Epithelial cell of prostate (primary cell): ENCODE results near the gene U2SURP.
"Not testable (repeated sequence)": the region's sequence is repeated elsewhere in the genome, so short reads cannot be mapped to it uniquely, and the experiment has no call there.

ENCODE experiments used
- DNase-seq: peaks from one replicate; pipeline ENCODE4 v3.0.0-alpha.2; 2011; ENCODE audit warnings: low read depth, low spot score
- H3K27ac ChIP-seq: fragments of 450-650 bp; 2 replicates; pipeline ENCODE4 v1.5.1; 2017; ENCODE audit warnings: mild to moderate bottlenecking

Gene U2SURP

DNA sequence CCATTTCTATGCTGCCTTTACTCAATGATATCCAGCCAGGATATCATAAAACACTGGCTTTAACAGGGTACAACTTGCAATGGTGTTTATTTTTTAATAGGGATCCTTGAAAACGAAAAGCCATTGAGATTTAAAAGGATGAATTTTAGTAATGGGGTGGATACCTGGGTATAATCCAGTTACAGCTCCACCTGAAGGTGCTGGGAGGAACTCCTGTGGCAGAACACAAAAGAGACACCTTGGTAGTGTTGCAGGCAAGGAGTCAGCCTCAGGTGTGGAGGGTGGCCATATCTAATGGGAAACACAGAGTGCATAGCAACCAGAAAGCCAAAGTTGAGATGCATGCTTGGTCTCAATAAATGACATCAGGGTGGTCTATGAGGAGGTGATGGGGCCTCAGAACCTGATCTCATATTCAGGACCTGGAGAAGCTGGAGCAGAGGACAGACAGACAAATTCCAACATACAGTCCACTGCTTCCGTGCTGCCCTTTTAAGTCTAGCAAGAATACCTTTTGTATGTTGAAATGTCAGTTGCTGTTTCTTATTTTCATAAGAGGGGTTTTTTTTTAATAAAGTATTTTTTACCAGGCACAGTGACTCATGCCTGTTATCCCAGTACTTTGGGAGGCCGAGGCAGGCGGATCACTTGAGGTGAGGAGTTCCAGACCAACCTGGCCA lies 25.9 kb upstream of the U2SURP start:
- no peak overlapping the region for H3K27ac ChIP-seq
- no peak for DNase-seq

DNA sequence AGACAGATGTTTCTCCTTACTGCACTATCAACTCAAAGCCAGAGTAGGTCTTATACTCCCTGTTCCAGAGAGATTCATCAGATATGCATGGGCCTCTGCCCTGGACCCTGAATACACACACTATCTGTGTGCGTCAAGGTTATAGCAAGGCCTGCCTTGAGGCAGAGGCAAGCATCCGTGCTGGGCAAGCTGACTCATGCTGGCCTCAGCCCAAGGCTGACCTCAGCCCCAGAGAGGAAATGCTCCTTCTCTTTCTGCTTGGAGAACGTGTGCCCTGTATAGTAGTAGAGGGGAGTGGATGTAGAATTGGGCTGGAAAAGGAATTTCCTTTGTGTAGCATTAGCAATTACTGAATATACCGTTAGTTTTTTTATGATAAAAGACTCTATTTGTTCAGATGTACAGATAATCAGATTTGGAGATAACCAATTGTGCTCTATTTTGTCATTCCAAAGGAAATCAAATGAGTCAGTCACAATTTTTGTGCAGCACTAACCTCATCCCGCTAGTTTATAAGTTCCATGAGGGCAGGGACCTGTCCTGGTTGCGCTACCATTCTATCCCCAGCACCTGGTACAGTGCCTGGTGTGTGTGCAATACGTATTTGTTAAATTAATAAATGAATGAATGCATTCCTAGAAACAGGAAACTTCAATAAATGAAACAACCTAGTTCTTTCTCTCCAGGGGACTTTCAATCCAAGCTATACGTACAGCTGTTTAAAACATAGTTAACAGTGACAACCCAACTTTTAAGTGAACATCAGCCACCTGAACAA lies 24.6 kb upstream of the U2SURP start:
- H3K27ac ChIP-seq, result peak overlapping the region; percentile 31
- no peak for DNase-seq

DNA sequence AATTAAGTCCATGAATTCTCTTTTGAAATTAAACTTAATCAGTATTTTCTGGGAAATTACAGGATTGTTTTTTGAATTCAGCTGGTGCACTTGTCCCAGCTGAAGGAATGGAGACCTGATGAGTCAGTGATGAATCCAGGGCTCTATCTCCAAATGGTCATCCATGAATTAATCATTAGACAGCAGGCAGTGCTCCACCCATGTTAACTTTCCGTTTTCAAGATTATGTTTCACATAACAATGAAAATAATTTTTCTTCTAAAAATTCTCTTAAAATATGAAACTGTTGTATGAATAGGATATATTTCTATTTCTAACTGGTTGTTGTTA lies 24.0 kb upstream of the U2SURP start:
- H3K27ac ChIP-seq, result peak overlapping the region; percentile 31
- no peak for DNase-seq

DNA sequence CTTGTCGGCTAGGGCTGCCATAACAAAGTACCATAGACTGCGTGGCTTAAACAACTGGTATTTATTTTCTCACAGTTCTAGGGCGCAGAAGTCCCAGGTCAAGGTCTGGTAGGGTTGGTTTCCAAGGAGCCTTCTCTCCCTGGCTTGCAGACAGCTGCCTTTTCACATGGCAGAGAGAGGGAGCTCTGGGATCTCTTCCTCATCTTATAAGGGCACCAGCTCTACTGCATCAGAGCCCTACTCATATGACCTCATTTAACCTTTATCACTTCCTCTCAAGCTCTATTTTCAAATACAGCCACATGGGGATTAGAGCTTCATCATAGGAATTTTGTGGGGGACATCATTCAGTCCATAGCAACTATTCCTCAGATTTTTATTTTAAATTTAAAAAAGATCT lies 20.3 kb upstream of the U2SURP start:
- no peak overlapping the region for H3K27ac ChIP-seq
- DNase-seq, result no peak

DNA sequence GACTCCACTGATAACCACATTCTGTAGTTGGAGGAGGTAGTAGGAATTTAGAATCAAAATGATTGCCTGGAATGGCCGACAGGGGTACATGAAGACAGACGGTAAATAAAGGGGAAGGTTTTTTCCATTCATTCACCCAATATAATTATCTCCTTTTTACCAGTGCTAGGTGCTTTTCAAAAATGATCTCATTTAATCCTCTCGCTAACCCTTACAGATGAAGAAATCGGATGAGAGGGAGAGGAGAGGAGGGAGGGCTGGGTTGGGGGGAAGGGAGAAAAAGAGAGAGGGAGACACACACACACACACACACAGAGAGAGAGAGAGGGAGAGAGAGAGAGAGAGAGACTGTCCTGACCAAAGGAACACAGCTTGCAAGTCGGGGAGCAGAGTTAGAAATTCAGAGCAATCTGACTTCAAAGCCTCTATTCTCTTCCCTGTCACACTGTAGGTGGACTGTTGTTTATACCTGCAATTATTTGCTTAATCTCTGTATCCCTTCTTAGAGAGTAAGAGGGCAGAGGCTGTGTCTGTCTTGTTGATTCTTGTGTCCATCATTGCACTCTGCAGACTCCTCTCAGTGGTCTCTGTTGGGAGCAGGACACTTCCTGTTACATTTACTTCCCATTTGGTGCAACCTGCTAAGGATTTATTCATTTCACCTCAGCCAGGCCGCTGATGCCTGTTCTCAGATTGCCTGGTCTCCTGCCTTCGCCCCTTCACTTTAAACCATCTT lies 19.2 kb upstream of the U2SURP start:
- no peak for DNase-seq
- no peak overlapping the region for H3K27ac ChIP-seq

DNA sequence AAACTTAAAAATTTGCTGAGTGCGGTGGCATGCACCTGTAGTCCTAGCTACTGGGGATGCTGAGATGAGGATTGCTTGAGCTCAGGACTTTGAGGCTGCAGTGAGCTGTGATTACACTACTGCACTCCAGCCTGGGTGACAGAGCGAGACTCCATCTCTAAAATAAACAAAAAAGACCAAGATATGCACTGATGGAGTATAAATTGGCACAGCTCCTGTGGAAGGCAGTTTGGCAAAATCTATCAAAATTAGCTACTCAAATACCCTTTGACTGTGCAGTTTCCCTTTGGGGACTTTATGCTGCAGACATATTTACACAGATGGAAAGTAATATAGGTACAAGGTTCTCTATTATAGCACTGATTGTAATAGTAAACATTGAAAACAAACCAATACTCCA lies 18.1 kb upstream of the U2SURP start:
- no peak overlapping the region for H3K27ac ChIP-seq
- no peak for DNase-seq

DNA sequence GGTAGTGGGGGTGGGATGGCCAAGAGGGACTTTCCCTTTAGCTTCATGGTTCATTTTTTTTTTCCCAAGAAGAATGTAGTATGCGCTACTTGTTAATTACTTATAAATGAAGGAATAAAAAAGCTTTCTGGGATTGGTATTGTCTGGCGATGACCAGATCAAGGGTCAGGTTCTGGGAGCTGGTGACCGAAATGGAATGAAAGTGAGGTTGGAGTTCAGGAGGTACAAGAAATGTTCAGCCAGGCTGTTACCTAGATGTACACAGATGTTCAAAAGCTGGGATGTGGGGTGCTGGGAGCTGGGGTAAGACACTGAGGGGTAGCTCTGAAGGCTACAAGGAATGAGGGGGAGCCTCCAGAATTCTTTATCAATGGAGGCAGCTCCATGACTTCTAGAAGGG lies 17.1 kb upstream of the U2SURP start:
- no peak overlapping the region for H3K27ac ChIP-seq
- DNase-seq, result no peak

DNA sequence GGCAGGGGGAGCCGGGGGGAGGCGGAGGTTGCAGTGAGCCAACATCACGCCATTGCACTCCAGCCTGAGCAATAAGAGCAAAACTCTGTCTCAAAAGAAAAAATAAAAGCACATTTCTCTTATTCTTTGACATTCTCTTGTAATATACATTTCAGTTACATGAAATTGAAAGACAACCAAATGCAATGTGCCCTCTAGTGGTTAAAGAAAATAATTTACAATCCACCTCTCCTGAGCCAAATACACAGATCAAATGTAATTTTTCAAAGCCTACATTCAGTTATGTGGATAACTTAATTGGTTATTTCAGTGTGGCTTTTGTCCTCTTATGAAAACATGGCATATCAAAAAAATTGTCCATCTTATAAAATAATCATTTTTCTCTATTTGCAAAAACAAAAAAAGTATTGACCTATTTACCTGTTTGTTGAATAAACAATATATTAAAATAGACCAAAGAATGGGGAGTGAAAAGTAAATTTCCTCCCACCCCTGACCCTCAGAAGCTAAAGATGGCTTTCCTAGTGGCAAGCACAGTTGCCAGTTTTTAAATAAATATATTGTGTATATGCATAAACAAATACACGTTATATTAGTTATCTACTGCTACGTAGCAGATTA lies 14.2 kb upstream of the U2SURP start:
- no peak for DNase-seq
- no peak overlapping the region for H3K27ac ChIP-seq

DNA sequence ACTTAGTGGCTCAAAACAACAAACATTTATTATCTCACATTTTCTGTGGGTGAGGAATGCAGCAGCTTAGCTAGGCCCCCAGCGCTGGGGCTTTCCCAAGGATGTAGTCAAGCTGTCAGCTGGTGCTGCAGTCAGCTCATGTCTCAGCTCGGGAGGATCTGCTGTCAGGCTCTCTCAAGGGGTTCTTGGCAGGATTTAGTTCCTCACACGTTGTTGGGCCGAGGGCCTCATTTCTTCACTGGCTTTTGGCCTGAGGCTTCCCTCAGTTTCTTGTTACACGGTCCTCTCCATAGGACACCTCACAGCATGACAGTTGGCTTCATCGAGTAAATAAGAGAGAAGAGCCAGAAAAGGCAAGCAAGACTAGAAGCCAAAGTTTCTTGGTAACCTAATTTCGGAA lies 13.7 kb upstream of the U2SURP start:
- H3K27ac ChIP-seq, result no peak overlapping the region
- DNase-seq, result no peak

DNA sequence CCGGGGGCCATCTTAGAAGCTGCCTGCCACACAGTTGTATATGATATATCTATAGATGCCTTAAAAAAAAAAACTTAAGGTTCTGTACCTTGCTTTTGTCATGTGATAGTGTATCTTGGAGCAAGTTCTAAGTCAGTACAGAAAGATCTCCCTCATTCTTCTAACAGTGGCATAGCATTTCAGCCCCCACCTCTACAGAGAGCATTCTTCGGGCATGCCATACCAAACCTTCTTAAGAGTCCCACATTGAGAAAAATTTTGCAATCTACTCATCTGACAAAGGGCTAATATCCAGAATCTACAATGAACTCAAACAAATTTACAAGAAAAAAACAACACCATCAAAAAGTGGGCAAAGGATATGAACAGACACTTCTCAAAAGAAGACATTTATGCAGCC lies 13.1 kb upstream of the U2SURP start:
- not testable (repeated sequence) for DNase-seq, H3K27ac ChIP-seq

DNA sequence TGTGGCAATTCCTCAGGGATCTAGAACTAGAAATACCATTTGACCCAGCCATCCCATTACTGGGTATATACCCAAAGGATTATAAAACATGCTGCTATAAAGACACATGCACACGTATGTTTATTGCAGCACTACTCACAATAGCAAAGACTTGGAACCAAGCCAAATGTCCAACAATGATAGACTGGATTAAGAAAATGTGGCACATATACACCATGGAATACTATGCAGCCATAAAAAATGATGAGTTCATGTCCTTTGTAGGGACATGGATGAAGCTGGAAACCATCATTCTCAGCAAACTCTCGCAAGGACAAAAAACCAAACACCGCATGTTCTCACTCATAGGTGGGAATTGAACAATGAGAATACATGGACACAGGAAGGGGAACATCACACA lies 12.5 kb upstream of the U2SURP start:
- not testable (repeated sequence) for H3K27ac ChIP-seq, DNase-seq

DNA sequence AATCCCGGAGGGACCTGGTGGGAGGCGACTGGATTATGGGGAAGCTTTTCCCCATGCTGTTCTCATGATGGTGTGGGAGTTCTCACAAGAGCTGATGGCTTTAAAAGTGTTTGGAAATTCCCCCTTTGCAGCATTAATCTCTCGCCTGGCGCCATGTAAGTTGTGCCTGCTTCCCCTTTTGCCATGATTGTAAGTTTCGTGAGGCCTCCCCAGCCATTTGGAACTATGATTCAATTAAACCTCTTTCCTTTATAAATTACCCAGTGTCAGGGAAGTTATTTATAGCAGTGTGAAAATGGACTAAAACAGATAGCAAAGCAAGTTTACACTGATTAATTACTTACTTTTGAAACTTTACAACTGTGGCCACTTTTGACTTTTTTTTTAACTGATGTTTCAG lies 10.6 kb upstream of the U2SURP start:
- no peak overlapping the region for H3K27ac ChIP-seq
- DNase-seq, result no peak

DNA sequence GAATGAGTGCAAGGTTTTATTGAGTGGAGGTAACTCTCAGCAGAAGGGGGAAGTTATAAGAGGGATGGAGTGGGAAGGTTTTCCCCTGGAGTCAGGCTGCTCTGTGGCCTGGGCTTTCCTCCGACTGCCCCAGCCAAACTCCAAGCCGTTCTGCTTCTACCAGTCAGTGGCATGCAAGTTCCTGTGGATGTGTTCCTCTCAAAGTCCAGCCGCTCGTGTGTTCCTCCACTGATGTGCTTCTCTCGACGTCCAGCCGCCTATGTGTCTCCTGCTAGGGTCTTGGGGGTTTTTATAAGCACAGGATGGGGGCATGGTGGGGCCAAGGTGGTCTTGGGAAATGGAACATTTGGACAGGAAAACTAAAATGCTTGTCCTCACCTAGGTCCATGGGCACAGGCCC lies 9.0 kb upstream of the U2SURP start:
- H3K27ac ChIP-seq, result no peak overlapping the region
- DNase-seq, result no peak

DNA sequence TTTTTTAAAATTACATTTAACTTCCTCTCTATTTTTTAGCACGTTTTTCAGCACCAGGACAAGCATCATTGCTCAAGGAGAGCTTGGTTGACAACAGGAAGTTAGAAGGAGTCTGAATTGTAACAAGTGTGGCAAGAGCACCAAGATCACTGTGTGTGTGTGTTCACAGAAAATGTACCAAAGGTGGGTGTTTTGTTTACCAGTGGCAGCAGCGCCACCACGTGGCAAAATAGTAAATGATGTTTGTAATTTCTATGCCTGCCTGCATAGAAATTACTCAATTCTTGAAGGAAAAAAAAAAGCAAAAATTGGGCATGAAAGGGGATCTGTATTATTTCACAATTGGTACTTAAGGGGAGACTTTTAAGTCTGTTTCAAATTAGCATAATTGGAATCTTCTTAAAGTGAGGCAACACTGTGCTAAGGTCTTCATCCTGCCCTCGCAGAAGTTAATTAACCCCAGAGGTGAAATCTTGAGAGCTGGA lies 7.4 kb upstream of the U2SURP start:
- DNase-seq, result no peak
- H3K27ac ChIP-seq, result no peak overlapping the region

DNA sequence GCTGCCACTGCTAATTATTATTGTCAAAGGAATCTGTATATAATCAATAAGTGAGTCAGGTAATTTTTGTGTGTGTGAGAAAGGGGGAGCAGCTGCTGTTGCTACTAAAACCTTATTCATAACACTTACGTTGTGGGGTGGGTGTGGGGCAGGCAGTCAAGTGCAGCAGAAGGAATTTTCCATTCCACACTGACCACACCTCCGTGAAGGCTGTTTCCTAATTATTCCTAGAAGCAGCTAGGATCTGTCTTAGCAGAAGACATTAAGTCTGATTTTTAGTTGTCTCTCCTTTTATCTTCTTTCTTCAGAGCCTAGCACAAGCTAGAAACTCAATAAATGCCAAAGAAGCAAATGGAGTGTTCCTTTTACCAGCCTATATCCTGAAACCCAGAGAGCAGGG lies 4.0 kb upstream of the U2SURP start:
- no peak for DNase-seq
- H3K27ac ChIP-seq, result peak overlapping the region; percentile 16

DNA sequence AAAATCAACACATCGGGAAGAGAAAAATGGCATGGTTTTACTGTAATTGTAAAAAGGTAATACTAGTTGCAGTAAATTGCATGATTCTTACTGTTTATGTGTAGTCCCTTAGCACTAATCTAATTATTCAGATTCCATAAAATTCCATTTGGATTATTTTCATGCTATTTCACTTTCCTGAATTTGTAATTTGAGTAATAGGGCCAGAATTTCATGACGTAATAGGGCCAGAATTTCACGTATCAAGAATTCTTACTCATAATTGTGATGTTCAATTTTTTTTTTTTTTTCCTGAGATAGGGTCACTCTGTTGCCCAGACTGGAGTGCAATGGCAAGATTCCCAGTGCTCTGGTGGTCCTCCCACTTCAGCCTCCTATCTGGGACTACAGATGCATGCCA lies 2.9 kb upstream of the U2SURP start:
- no peak overlapping the region for H3K27ac ChIP-seq
- DNase-seq, result no peak

DNA sequence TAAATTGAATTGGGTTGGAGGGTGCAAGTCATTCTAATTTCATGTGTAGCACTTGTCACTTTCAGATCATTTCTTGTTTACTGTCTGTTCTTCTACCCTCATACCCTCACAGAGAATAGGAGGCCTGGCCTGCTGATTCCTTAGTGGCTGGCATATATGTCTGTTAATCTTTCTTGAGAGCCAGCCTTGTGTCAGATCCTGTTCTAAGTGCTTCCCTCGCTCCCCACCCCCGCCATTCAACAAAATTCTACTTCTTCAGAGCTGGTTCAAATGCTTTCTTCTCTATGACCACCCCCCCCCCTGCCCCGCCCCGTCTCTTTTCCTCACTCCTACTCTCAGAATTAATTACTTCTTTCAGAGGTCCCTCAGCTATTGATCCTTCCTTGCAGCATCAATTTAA lies 1.5 kb upstream of the U2SURP start:
- peak overlapping the region; percentile 99 for H3K27ac ChIP-seq
- DNase-seq, result no peak

DNA sequence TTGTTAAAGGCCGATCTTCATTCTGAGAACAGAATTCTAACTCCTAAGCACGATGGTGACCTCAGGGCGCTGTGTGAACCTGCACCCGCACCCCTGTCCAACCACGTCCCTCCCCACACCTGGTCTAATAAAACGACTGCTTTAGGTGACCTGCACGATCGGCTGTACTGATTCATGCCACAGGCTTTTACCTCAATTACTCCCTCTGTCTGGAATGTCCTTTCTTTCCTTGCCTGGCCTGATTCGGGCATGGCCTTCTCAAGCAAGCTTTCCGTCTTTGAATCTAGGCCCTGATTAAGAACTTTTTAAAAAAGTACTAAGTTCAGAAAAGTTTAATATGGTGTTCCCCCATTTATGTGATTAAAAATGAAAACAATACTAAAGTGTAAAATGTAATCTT lies 842 bp upstream of the U2SURP start:
- DNase-seq, result peak; percentile 48
- peak overlapping the region; percentile 99 for H3K27ac ChIP-seq

DNA sequence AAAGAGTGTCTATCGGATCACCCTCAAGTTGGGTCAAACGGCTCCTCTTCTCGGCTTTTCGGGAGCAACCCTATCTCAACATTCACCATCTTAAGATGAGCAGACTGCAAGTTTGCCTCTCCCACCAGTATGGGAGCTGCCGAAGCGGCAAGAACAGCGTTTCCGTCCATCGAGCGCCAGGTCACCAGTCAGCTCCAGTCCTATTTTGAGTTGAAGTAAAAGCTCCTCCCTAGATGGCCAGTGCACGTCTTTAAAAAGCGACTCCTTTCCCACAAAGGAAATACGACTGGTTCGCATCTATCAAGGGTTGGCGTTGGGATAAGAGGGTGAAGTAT lies 369 bp upstream of the U2SURP start:
- H3K27ac ChIP-seq, result peak overlapping the region; percentile 99
- DNase-seq, result no peak

DNA sequence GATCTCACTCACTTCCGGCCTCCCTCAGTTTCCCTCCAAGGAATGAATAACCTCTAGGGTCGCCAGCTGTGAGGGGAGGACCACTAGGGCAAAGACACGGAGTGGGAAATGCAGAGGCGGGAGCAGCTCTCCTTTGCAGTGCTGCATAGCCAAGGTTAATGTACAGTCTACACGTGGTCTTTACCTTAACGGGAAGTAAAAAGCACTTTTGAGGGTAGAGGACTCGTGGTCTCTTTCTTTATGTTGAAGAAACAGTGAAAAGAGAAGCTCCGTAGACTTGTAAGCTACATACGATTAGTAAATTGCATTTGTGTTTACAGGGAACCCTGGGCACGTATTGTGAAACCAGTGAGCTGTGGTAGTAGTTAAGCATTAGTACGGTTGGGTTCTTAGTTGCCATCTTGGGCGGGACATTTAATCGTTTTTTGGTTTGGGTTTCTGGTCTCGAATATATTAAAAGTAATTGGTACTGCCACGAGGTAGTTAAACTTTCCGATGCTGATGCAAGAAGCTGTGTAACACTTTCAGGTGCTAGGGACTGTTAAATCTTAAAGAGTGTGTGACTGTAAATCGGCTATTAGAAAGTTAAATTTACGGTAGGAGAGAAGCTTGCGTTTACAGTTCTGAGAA lies 828 bp downstream of the U2SURP start:
- no peak for DNase-seq
- peak overlapping the region; percentile 99 for H3K27ac ChIP-seq

DNA sequence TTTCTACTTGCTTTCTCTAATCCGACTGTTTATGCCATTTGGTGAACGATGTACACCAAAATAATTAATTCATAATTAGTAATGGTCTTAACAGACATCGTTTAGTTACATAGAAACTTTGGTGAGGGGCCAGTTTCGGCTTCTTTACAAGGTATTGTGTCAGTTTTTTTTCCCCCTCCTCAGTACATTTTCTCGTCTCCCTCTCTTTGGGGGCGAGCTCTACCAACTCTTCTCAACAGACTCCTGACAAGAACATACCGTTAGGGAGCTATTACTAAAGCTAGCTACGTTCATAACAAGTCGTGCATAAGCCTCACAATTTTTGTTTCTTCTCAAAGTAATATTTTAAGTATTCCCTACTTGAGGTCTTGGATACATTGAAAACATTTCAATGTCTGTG lies 1.4 kb downstream of the U2SURP start:
- no peak for DNase-seq
- peak overlapping the region; percentile 99 for H3K27ac ChIP-seq
